HG03039 (cell line): ENCODE results near the gene EDN2.

ENCODE experiments used
- ATAC-seq: cut with Tn5 transposase; IDR thresholded peaks from one replicate; pipeline ENCODE4 v1.9.1; 2021; ENCODE audit warnings: mild to moderate bottlenecking, moderate library complexity; ENCODE audit not compliant: unreplicated experiment

Gene EDN2

GRCh38 chr1:41518471-41518870 is 34.0 kb upstream of the EDN2 start:
- ATAC-seq: no peak

- ATAC-seq: no peak
These were observed 32.6 kb upstream of the EDN2 start for GRCh38 chr1:41517062-41517438.

- ATAC-seq: peak; percentile 70
These were observed 31.9 kb upstream of the EDN2 start for GRCh38 chr1:41516168-41517061.

DNA sequence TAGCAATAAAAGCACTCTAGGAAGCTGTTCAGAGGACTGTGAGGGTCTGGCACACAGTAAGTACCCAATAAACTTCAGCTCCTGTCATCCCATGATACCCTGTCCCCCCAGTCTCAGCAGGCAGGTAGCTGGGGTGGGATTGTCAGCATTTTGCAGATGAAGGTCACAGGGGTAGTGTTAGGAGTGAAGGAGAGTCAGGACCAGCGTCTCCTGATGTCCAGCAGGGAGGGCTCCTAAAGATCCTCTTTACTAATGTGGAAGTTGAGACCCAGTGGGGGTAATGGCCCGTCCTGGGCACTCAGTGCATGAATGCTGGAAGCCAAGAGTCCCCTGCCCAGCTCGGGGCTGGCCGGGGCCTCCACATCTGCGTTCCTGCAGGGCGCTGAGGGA is 31.3 kb upstream of the EDN2 start:
- ATAC-seq: no peak

DNA sequence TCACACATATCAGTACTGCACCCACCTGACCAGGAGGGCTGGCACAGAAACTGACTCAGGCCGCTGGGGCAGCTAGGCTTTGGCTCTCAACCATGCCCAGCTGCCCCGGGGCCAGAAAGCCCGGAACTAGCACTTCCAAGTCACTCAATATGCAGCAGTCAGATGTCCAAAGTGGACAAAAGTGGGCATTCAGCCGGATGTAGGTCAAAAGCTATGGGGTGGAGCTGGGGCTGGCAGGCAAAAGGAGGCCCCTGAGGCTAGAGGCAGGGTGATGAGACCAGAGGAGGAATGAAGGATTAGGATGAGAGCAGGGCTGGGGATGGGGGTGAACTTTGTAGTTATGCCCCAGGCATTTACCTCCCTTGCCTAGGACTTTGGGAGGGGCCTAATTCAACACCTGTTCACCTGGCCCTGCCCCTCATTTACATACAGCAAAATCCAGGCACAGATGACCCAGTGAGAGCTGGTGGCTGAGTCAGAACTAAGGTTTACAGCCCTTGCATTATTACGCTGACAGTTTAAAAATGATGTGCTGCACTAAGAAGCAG is 30.7 kb upstream of the EDN2 start:
- no peak for ATAC-seq

DNA sequence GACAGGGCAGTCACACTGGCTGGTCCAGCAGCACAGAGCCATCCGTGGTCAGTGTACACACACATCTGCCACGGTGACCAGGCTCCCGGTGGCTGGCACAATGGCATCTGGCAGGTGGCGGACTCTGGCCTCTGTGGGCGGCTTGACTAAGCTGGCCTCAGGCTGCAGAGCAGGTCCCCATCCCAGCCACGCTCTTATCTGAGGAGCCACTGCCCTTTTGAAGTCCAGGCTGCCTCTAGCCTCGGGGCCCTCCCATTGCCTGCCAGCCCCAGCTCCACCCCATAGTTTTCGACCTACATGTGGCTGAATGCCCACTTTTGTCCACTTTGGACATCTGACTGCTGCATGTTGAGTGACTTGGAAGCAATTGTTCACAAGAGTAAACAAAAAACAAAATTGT is 29.9 kb upstream of the EDN2 start:
- ATAC-seq: no peak

DNA sequence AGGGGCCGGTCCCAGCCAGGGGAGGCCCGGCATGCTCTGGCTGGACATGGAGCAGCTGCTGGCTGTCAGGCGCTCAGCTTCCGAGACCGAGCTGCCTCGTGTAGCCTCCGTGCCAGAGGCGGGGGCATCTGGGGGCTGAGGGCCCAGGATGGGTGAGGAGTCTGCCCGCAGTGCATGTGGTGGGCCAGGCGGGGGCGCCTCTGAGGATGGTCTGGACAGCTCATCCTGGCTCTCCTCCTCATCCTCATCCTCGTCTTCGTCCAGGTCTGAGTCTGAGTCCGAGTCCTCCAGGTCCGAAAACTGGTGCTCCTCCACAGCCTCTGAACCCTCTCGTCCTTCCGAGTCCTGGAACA is 28.9 kb upstream of the EDN2 start:
- no peak for ATAC-seq

GRCh38 chr1:41512701-41513382 is 28.4 kb upstream of the EDN2 start:
- no peak for ATAC-seq

DNA sequence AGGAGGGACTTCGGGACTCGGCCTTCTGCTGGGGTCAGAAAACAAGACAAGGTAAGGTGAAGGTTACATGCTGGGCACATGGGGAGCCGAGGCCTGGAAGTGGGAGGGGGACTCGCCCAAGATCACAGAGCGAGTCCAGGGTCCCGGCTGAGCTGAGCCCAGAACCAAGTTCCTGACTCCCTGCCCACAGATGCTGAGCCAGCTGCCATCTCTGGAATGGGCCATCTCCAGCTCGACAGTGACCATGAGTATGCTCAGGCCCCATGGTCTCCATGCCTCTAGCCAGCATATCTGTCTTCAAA is 26.7 kb upstream of the EDN2 start:
- no peak for ATAC-seq

GRCh38 chr1:41510531-41511238 is 26.2 kb upstream of the EDN2 start:
- no peak for ATAC-seq

GRCh38 chr1:41509270-41509671 is 24.8 kb upstream of the EDN2 start:
- no peak for ATAC-seq

- ATAC-seq: no peak
These were observed 23.8 kb upstream of the EDN2 start for GRCh38 chr1:41508290-41508689.

GRCh38 chr1:41507836-41508235 is 23.4 kb upstream of the EDN2 start:
- no peak for ATAC-seq

DNA sequence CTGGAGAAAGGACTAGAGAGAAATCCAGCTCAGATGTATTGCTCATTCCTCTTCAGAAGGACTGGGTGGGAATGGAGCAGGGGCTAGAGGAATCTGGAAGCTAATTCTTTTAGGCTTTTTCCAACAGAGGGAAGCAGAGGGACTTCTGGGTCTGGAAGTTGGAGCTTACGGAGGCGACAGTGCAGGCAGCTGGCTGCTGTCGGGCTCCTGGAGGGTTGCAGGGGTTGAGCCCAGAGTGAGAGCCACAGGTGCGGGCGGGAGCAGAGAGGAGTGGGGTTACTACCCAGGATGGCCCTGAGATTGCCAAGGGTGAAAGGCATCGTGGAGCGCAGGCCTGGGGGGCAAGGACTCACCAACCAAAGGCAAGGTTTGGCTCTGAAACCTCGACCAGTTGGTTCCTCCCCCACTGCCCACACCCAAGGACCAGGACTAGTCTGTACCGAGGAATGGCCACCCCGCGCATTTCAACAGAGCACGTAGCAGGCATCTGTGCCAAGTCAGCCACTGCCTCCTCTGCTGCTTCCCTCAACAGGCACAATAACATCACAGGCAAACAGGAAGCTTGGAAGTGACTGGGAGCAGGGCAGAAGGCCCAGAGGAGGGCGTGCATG is 22.7 kb upstream of the EDN2 start:
- no peak for ATAC-seq

DNA sequence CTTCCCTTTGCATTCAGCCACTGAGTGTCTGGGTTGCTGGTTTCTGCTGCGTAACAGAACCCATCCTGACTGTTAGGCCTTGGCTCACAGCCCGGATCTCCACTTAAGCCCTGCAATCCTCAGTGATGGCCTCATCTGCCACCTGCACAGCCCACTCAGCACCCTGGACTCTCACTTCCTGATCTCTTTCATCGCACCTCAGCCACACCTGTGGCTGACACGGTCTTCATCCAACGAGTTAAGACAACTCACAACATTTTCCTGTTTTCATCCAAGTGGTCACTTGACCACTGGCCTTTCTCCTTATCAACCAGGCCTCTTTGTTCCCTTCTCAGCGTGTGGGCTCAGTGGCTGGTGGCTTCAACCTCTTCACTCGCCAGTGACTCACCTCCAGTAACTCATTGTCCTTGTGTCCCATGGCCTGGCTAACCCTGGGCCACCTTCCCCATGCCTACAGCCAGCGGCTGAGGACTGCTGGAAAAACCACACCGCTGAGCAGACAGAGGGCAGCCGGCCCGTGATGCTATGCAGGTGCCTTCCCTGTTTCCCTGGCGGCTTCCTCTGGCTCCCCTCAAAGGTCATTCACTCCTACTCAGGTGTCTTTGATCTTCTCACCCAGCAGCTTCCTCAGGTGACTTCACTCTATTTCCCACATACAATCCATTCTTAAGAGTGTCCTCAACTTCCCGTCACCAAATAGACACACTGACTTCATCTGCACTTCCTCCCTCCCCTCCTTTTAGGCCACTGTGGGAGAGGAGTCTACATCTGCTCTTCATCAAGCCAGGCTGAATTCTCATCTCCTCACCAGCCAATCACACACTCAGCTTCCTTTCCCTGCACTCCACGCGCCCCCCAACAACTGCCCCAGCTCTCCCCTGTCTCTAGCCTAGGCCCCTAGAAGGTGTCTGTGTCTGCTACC is 19.9 kb upstream of the EDN2 start:
- ATAC-seq: no peak

DNA sequence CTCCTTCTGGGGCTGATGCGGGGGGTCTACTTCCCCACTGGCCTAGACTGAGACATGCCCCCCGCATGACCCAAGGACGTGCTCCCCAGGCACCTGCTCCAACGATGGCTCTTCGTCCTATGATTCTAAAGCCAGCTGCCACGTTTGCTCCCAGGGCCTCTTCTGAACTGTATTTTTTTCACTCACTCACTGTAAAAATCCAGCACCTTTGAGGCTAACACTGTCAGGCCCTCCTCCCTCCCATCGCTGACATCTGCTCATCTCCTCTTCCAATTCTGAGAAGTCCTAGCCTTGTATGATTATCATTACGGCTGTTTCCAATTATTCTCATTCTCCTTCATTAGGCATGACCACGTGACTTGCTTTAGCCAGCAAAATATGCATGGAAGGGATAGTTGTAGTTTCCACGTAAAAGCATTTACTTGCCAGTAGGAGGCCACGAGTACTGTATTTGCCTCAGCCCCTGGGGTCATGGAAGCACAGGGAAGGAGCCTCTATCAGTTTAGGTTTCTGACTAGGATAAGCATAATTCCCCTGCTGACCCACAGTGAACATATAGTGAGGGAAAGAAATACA is 19.1 kb upstream of the EDN2 start:
- no peak for ATAC-seq

- no peak for ATAC-seq
These were observed 18.4 kb upstream of the EDN2 start for GRCh38 chr1:41502912-41503311.

DNA sequence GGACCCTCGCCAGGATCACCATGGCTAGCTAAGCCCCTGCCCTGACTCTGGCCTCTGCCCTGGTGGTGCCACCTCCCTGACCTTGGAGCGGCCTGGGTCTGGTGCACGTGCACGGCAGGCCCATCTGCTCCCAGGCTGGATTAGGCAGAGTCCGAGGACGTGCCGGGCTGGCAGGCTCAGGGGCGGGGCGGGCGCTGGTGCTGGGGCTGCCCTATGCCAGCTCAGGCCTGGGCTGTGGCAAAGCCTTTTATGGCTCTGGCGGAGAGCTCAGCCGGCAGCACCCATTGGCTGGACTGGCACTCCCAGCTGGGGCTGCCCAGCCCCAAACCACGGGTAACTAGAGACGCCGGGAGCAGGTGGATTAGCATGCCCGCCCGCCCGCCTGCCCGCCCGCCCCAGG is 17.1 kb upstream of the EDN2 start:
- no peak for ATAC-seq

GRCh38 chr1:41500781-41501518 is 16.5 kb upstream of the EDN2 start:
- ATAC-seq: no peak
